ENCODE measurements around the gene ZNF101. TPM values are rescaled to one million over a fixed set of nuclear protein-coding genes. Genes with fewer than 3 reads are reported as not detected.

The ZNF101 gene
- total and polyA plus RNA-seq, 5 donors: 3.1 to 5.9 (median 4.3) TPM

DNA sequence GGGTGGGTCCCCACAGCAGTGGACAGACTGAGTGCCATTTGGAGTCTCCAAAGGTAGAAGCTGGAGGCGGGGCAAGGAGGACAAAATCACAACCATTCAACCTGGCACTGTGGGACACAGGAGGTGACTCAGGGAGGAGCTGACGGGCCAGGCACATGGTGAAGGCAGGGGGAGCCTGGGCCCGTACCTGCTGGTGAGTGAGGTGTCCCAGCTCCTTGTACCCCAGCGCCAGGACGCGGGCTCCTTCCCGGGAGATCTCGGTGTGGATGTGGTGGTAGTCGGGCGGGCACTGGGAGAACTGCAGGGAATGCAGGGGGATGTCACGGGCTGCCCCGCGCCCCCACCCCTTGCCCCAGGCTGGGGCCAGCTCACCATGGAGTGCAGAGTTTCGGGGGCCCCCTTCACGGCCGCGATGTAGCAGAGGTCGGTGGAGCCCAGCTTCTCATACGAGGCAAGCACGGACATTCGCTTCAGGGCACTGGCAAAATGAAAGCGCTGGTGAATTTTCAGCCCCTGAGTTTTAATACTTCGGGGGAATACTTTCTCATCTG, 15.0 kb upstream of the ZNF101 start:
- DNase-seq (peak in 2 of 3 donors; percentile 28 to 45), ATAC-seq (no peak)
- Histone ChIP-seq H3K9me3 (ENCODE audit: control insufficient read depth, low read length) (no peaks in the 10 kb centered on the region), H3K27ac (ENCODE audit: low read length) (no peak overlapping the region), H3K4me1 (ENCODE audit: control insufficient read depth, insufficient read depth, low read length) (no peaks in the 10 kb centered on the region), H3K4me3 (ENCODE audit: low read length) (no peak overlapping the region), H3K27me3 (ENCODE audit: control insufficient read depth, insufficient read depth) (no peaks in the 10 kb centered on the region)
- intact Hi-C loops (cut with DNase I): no loop called here
- 95% methylated on average over 23 of the region's 23 CpGs for WGBS

- intact Hi-C loops (cut with DNase I): no loop called here
- Histone ChIP-seq H3K4me1 (ENCODE audit: control insufficient read depth, insufficient read depth, low read length) (no peaks in the 10 kb centered on the region), H3K9me3 (ENCODE audit: control insufficient read depth, low read length) (no peaks in the 10 kb centered on the region), H3K27me3 (ENCODE audit: control insufficient read depth, insufficient read depth) (no peaks in the 10 kb centered on the region), H3K27ac (ENCODE audit: low read length) (no peak overlapping the region), H3K4me3 (ENCODE audit: low read length) (no peak overlapping the region)
- ATAC-seq (no peak), DNase-seq (peak in 2 of 3 donors; percentile 42 to 54)
- 95% methylated on average over 15 of the region's 15 CpGs for WGBS
Measured at GRCh38 chr19:19654441-19654840, 14.2 kb upstream of the ZNF101 start.

- Histone ChIP-seq H3K4me1 (ENCODE audit: control insufficient read depth, insufficient read depth, low read length) (no peaks in the 10 kb centered on the region), H3K27ac (ENCODE audit: low read length) (no peak overlapping the region), H3K27me3 (ENCODE audit: control insufficient read depth, insufficient read depth) (no peaks in the 10 kb centered on the region), H3K4me3 (ENCODE audit: low read length) (no peak overlapping the region), H3K9me3 (ENCODE audit: control insufficient read depth, low read length) (no peaks in the 10 kb centered on the region)
- intact Hi-C loops (cut with DNase I): no loop called here
- WGBS: 95% methylated on average over 22 of the region's 22 CpGs
- ATAC-seq (no peak), DNase-seq (peak in 2 of 3 donors; percentile 39 to 47)
Measured at GRCh38 chr19:19655051-19655594, 13.5 kb upstream of the ZNF101 start.

DNA sequence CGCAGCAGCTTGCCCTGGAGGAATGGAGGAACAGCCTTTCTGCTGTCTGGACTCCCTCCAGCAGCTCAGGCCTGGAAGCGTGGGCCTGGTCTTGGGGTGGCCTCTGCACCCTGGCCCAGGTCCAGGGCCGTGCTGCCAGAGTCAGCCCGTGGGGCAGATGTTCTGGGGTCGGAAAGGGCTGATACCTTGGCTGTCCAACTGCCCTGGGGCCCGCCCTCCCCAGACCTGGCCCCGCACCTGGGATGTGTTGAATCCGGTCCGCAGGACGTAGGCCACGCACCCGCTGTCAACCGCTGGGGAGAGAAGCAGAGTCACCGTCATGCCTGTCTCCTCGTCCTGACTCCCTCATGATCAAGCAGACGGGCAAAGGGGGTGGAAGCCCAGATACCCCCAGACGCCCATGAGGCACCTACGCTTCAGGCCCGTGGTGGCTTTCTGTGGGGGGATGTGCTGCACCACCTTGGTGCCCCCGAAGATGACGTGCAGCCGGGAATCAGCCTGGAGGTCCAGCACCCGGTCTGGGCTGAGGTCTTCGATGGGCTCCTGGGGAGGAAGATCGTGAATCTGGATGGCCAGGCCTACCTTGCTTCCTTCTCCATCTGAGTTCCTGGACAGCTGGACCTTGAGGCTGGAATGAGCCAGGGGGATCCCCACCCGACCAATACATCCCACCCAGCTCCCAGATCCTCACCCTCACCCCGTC, 12.8 kb upstream of the ZNF101 start:
- Histone ChIP-seq H3K27ac (ENCODE audit: low read length) (no peak overlapping the region), H3K9me3 (ENCODE audit: control insufficient read depth, low read length) (no peaks in the 10 kb centered on the region), H3K27me3 (ENCODE audit: control insufficient read depth, insufficient read depth) (no peaks in the 10 kb centered on the region), H3K4me3 (ENCODE audit: low read length) (no peak overlapping the region), H3K4me1 (ENCODE audit: control insufficient read depth, insufficient read depth, low read length) (no peaks in the 10 kb centered on the region)
- peak in 2 of 3 donors; percentile 41 for DNase-seq
- 93% methylated on average over 27 of the region's 27 CpGs for WGBS
- no peak for ATAC-seq
- intact Hi-C loops (cut with DNase I): no loop called here

DNA sequence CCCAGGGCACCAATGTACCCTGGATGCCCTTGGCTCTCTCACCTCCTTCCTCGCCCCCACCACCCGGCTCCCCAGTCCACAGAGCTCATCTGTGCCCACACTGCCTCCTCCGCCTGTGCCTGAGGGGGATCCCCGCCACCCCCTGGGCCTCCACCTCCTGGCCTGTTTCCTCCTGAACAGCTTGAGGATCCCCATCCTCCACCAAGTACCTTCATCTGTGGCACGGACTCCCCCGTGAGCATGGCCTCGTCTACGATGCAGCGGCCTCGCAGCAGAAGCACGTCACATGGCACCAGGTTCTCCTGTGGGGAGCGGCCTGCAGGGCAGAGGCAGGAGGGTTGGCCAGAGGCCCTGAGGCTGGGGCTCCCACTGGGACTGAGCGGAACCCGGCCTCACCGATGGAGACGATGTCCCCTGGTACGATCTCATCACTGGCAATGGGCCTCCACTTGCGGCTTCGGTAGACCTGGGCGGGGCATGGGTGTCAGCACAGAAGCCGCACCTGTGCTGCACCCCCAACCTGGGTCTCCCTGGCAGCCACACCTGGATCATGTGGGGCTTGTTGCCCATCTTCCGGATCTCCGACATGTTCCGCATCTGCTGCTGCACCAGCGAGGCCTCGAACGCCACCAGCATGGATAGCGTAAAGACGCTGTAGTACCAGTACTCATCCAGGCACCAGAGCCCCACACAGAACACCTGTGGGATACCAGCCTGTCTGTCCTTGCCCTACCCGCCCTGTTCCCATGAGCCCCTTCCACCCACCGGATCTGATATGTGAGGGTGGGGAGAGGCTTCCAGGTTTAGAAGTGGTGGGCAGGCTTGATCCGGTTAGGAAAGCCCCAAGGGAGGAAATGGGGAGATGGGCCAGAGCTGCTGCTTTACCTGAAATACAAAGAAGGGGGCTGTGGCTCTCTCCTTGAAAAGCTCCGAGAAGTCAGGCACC, 11.9 kb upstream of the ZNF101 start:
- H3K4me1 ChIP-seq (ENCODE audit: control insufficient read depth, insufficient read depth, low read length): no peaks in the 10 kb centered on the region
- H3K27me3 ChIP-seq (ENCODE audit: control insufficient read depth, insufficient read depth): no peaks in the 10 kb centered on the region
- no peaks in the 10 kb centered on the region for H3K9me3 ChIP-seq (ENCODE audit: control insufficient read depth, low read length)
- DNase-seq: peak in 2 of 3 donors; percentile 42 to 46
- 93% methylated on average over 33 of the region's 33 CpGs for WGBS
- H3K4me3 ChIP-seq (ENCODE audit: low read length): no peak overlapping the region
- H3K27ac ChIP-seq (ENCODE audit: low read length): no peak overlapping the region
- intact Hi-C loops (cut with DNase I): no loop called here
- ATAC-seq: no peak

- H3K9me3 ChIP-seq (ENCODE audit: control insufficient read depth, low read length): no peaks in the 10 kb centered on the region
- 54% methylated on average over 10 of the region's 10 CpGs for WGBS
- peak in 2 of 3 donors; percentile 58 to 63 for DNase-seq
Measured at GRCh38 chr19:19657397-19657783, 11.2 kb upstream of the ZNF101 start.

DNA sequence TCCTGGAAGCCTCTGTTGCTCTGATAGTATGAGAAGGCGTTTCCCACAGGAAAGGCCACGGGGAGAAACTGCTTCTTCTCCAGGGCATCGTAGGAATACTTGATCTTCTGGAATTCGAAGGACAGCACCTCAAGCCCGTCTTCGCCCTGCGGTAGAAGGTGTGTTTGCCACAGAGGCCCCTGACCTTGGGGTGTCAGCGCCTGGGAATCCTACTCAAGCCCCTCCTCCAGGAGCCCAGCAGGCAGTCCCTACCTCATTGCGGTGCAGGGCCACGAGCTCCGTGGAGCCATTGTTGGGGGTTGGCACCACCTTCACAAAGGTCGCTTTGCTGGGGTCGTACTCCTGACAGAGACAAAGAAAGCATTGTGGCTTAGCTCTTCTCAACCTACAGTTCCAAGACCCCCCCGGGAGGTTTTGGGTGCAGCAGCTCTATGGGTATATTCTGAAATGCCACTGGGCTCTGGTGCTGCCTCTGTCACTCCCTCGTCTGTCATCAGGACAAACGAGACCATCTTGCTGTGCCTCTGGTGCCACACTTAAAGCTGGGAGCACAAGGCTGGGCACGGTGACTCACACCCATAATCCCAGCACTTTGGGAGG, 8.9 kb upstream of the ZNF101 start:
- Histone ChIP-seq H3K9me3 (ENCODE audit: control insufficient read depth, low read length) (no peaks in the 10 kb centered on the region), H3K27me3 (ENCODE audit: control insufficient read depth, insufficient read depth) (no peaks in the 10 kb centered on the region), H3K27ac (ENCODE audit: low read length) (no peak overlapping the region), H3K4me3 (ENCODE audit: low read length) (no peak overlapping the region), H3K4me1 (ENCODE audit: control insufficient read depth, insufficient read depth, low read length) (peaks cover 2% of the 10 kb centered on the region)
- ATAC-seq (no peak), DNase-seq (peak in 1 of 3 donors; percentile 30)
- intact Hi-C loops (cut with DNase I): no loop called here
- 84% methylated on average over 17 of the region's 17 CpGs for WGBS

More at GRCh38 chr19:19657397-19657783, 11.2 kb upstream of the ZNF101 start:
- no peak overlapping the region for H3K27ac ChIP-seq (ENCODE audit: low read length)
- no peak overlapping the region for H3K4me3 ChIP-seq (ENCODE audit: low read length)
- ATAC-seq: no peak
- H3K27me3 ChIP-seq (ENCODE audit: control insufficient read depth, insufficient read depth): no peaks in the 10 kb centered on the region
- intact Hi-C loops (cut with DNase I): no loop called here
- H3K4me1 ChIP-seq (ENCODE audit: control insufficient read depth, insufficient read depth, low read length): peaks cover 2% of the 10 kb centered on the region

GRCh38 chr19:19661141-19661674, 7.4 kb upstream of the ZNF101 start:
- DNase-seq: no peak
- intact Hi-C loops (cut with DNase I): no loop called here
- no peak overlapping the region for H3K4me3 ChIP-seq (ENCODE audit: low read length)
- H3K27me3 ChIP-seq (ENCODE audit: control insufficient read depth, insufficient read depth): no peaks in the 10 kb centered on the region
- no peak for ATAC-seq
- 82% methylated on average over 10 of the region's 10 CpGs for WGBS
- H3K27ac ChIP-seq (ENCODE audit: low read length): no peak overlapping the region
- H3K9me3 ChIP-seq (ENCODE audit: control insufficient read depth, low read length): no peaks in the 10 kb centered on the region
- H3K4me1 ChIP-seq (ENCODE audit: control insufficient read depth, insufficient read depth, low read length): peaks cover 2% of the 10 kb centered on the region

- ATAC-seq (no peak), DNase-seq (peak in 1 of 3 donors; percentile 30)
- WGBS: 71% methylated on average over 18 of the region's 18 CpGs
- no peaks in the 10 kb centered on the region for H3K27me3 ChIP-seq (ENCODE audit: control insufficient read depth, insufficient read depth)
- H3K4me1 ChIP-seq (ENCODE audit: control insufficient read depth, insufficient read depth, low read length): peaks cover 2% of the 10 kb centered on the region
- no peak overlapping the region for H3K4me3 ChIP-seq (ENCODE audit: low read length)
- no peak overlapping the region for H3K27ac ChIP-seq (ENCODE audit: low read length)
- intact Hi-C loops (cut with DNase I): no loop called here
- no peaks in the 10 kb centered on the region for H3K9me3 ChIP-seq (ENCODE audit: control insufficient read depth, low read length)
Measured at GRCh38 chr19:19661675-19662251, 6.9 kb upstream of the ZNF101 start.

DNA sequence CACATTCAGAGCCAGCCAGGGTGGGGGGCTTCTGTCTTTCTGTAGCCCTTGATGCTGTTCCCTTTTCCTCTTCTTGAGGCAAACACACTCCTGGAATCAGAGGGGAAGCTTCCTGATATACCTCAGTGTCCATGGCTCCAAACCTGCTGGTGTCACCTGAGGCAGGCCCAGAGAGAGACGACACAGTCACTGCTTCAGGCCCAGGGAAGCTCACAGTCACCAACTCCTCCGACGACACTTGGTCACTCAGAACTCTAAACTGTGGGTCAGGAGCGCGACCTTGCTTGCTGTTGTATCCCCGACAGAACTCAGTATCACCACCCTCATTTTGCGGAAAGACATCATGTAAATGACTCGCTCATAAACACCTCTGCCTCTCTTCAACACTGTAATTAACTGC, 6.3 kb upstream of the ZNF101 start:
- no peak for DNase-seq
- ATAC-seq: no peak
- Histone ChIP-seq H3K4me1 (ENCODE audit: control insufficient read depth, insufficient read depth, low read length) (peaks cover 2% of the 10 kb centered on the region), H3K27me3 (ENCODE audit: control insufficient read depth, insufficient read depth) (no peaks in the 10 kb centered on the region), H3K27ac (ENCODE audit: low read length) (peak overlapping the region; percentile 7), H3K4me3 (ENCODE audit: low read length) (peak overlapping the region; percentile 86), H3K9me3 (ENCODE audit: control insufficient read depth, low read length) (no peaks in the 10 kb centered on the region)
- intact Hi-C loops (cut with DNase I): no loop called here
- 77% methylated on average over 8 of the region's 8 CpGs for WGBS

Data from right cardiac atrium (tissue), 5 donors.